IMR-90 (cell line): Measurements from ENCODE around the gene HSPB9. TPM values are rescaled to one million over a fixed set of nuclear protein-coding genes. Genes with fewer than 3 reads are reported as not detected.

Experiments used
- ATAC-seq: fragments of 200-7000 bp; cut with Tn5 transposase; 2 replicates; pipeline ENCODE4 v1.9.1; 2020; ENCODE audit warnings: low read depth, mild to moderate bottlenecking, moderate library complexity
- BruUV-seq: library from RNA; stranded (reverse); fragments of 400-500 nt; replicated peaks from 2 replicates; lab custom pipeline; 2021; lab: Mats Ljungman, UMichigan
- CTCF ChIA-PET: fragments of 300-600 bp; formaldehyde crosslinking; extraction: SDS; loops from one replicate; lab custom pipeline; 2021; ENCODE audit warnings: antibody characterized with exemption; lab: Yijun Ruan, JAX
- POLR2A ChIA-PET: fragments of 300-600 bp; sonication (Branson Sonifier 250); formaldehyde crosslinking; loops from one replicate; lab custom pipeline; 2022; ENCODE audit warnings: antibody characterized with exemption; ENCODE audit not compliant: unreplicated experiment; lab: Charles Lee
- DNase-seq: peaks from one replicate; pipeline ENCODE4 v3.0.0; 2013
- H2AFZ ChIP-seq: replicated peaks from 2 replicates; pipeline ENCODE3; 2013; ENCODE audit warnings: low read length, mild to moderate bottlenecking; ENCODE audit not compliant: poor library complexity
- H2AK5ac ChIP-seq: 2 replicates; pipeline ENCODE4 v1.6.1; 2013; ENCODE audit warnings: low read depth, low read length, inconsistent platforms
- H2AK9ac ChIP-seq: replicated peaks from 2 replicates; pipeline ENCODE3; 2013; ENCODE audit warnings: mild to moderate bottlenecking, low read depth, low read length, moderate library complexity; ENCODE audit not compliant: poor library complexity
- H2BK120ac ChIP-seq: 2 replicates; pipeline ENCODE4 v1.6.1; 2013; ENCODE audit warnings: low read depth, low read length, inconsistent platforms
- H2BK15ac ChIP-seq: 3 replicates; pipeline ENCODE4 v1.6.1; 2013; ENCODE audit warnings: low read depth, low read length, inconsistent platforms
- H2BK20ac ChIP-seq: 2 replicates; pipeline ENCODE4 v1.6.1; 2013; ENCODE audit warnings: low read depth, mild to moderate bottlenecking, inconsistent platforms, low read length, moderate library complexity
- H2BK5ac ChIP-seq: 2 replicates; pipeline ENCODE4 v1.6.1; 2013; ENCODE audit warnings: mild to moderate bottlenecking, low read depth, low read length, inconsistent platforms; ENCODE audit not compliant: poor library complexity, severe bottlenecking
- H3K14ac ChIP-seq: replicated peaks from 2 replicates; pipeline ENCODE4 v1.6.1; 2013; ENCODE audit warnings: low read depth, low read length, inconsistent platforms
- H3K18ac ChIP-seq: 2 replicates; pipeline ENCODE4 v1.6.1; 2013; ENCODE audit warnings: low read depth, low read length, control low read depth
- H3K23ac ChIP-seq: 2 replicates; pipeline ENCODE4 v1.6.1; 2013; ENCODE audit warnings: low read depth, low read length, inconsistent platforms
- H3K27ac ChIP-seq: 2 replicates; pipeline ENCODE4 v1.5.1; 2013; ENCODE audit warnings: mild to moderate bottlenecking, control low read depth, low read length; ENCODE audit not compliant: insufficient read depth
- H3K27me3 ChIP-seq: 2 replicates; pipeline ENCODE4 v1.6.1; 2013; ENCODE audit warnings: low read length; ENCODE audit not compliant: control insufficient read depth, insufficient read depth
- H3K36me3 ChIP-seq: 2 replicates; pipeline ENCODE4 v1.6.1; 2013; ENCODE audit warnings: low read length, mixed read lengths; ENCODE audit not compliant: control insufficient read depth, insufficient read depth
- H3K4ac ChIP-seq: 2 replicates; pipeline ENCODE4 v1.6.1; 2013; ENCODE audit warnings: low read depth, low read length, inconsistent platforms
- H3K4me1 ChIP-seq: 2 replicates; pipeline ENCODE4 v1.6.1; 2013; ENCODE audit warnings: low read length, mixed read lengths; ENCODE audit not compliant: control insufficient read depth, insufficient read depth
- H3K4me2 ChIP-seq: 2 replicates; pipeline ENCODE4 v1.6.1; 2013; ENCODE audit warnings: low read depth, mild to moderate bottlenecking, control low read depth, low read length, moderate library complexity
- H3K4me3 ChIP-seq: 2 replicates; pipeline ENCODE4 v1.5.1; 2013; ENCODE audit warnings: low read depth, mild to moderate bottlenecking, control low read depth, low read length, moderate library complexity; ENCODE audit not compliant: insufficient read depth
- H3K56ac ChIP-seq: 2 replicates; pipeline ENCODE4 v1.6.1; 2013; ENCODE audit warnings: low read length, inconsistent platforms; ENCODE audit not compliant: insufficient read depth; ENCODE audit errors: extremely low read depth
- H3K79me1 ChIP-seq, 2 experiments: 2 replicates each; pipeline ENCODE4 v1.6.1; 2013; ENCODE audit warnings: low read length in 2 of 2, inconsistent platforms in 1 of 2, low read depth in 1 of 2
- H3K9ac ChIP-seq: 2 replicates; pipeline ENCODE4 v1.6.1; 2013; ENCODE audit warnings: low read depth, low read length, control low read depth
- H3K9me1 ChIP-seq: 2 replicates; pipeline ENCODE4 v1.6.1; 2013; ENCODE audit warnings: low read length, inconsistent platforms; ENCODE audit not compliant: insufficient read depth
- H3K9me3 ChIP-seq: 2 replicates; pipeline ENCODE4 v1.6.1; 2013; ENCODE audit warnings: low read length; ENCODE audit not compliant: control insufficient read depth, insufficient read depth
- H4K20me1 ChIP-seq: 2 replicates; pipeline ENCODE4 v1.6.1; 2013; ENCODE audit warnings: low read length, inconsistent platforms; ENCODE audit not compliant: insufficient read depth
- H4K5ac ChIP-seq: 2 replicates; pipeline ENCODE4 v1.6.1; 2013; ENCODE audit warnings: mild to moderate bottlenecking, low read depth, low read length, control low read depth
- H4K8ac ChIP-seq, 2 experiments: 2 replicates each; pipeline ENCODE4 v1.6.1; 2013; ENCODE audit warnings: low read depth in 2 of 2, low read length in 2 of 2, control low read depth in 1 of 2, inconsistent platforms in 1 of 2
- H4K91ac ChIP-seq: 2 replicates; pipeline ENCODE4 v1.6.1; 2013; ENCODE audit warnings: low read depth, low read length, inconsistent platforms; ENCODE audit not compliant: insufficient read depth
- BHLHE40 ChIP-seq: fragments of 150-350 bp; IDR thresholded peaks from 2 replicates; pipeline ENCODE4 v1.6.1; 2016; ENCODE audit warnings: mild to moderate bottlenecking, low read depth, low read length
- CEBPB ChIP-seq: IDR thresholded peaks from 2 replicates; pipeline ENCODE4 v1.6.1; 2012; ENCODE audit warnings: low read depth, low read length, improper control_type of control experiment
- CHD1 ChIP-seq: IDR thresholded peaks from 2 replicates; pipeline ENCODE4 v1.6.1; 2012; ENCODE audit warnings: low read depth, low read length, improper control_type of control experiment
- FOS ChIP-seq: fragments of 150-350 bp; IDR thresholded peaks from 2 replicates; pipeline ENCODE4 v1.6.1; 2016; ENCODE audit warnings: low read depth, low read length
- MAFK ChIP-seq: IDR thresholded peaks from 2 replicates; pipeline ENCODE4 v1.6.1; 2012; ENCODE audit warnings: low read depth, low read length, improper control_type of control experiment
- MAZ ChIP-seq: IDR thresholded peaks from 2 replicates; pipeline ENCODE4 v1.6.1; 2012; ENCODE audit warnings: low read depth, mild to moderate bottlenecking, low read length, improper control_type of control experiment, moderate library complexity, borderline replicate concordance
- MXI1 ChIP-seq: IDR thresholded peaks from 2 replicates; pipeline ENCODE4 v1.6.1; 2012; ENCODE audit warnings: low read depth, mild to moderate bottlenecking, low read length, moderate library complexity, borderline replicate concordance
- NFE2L2 ChIP-seq: fragments of 150-350 bp; IDR thresholded peaks from 2 replicates; pipeline ENCODE4 v1.6.1; 2016; ENCODE audit warnings: low read depth, mild to moderate bottlenecking, low read length
- POLR2A ChIP-seq: IDR thresholded peaks from 2 replicates; pipeline ENCODE4 v1.6.1; 2012; ENCODE audit warnings: mild to moderate bottlenecking, low read depth, low read length
- RAD21 ChIP-seq: IDR thresholded peaks from 2 replicates; pipeline ENCODE4 v1.6.1; 2012; ENCODE audit warnings: low read length, improper control_type of control experiment
- RCOR1 ChIP-seq: IDR thresholded peaks from 2 replicates; pipeline ENCODE4 v1.6.1; 2012; ENCODE audit warnings: mild to moderate bottlenecking, low read length, improper control_type of control experiment; ENCODE audit not compliant: insufficient replicate concordance
- RFX5 ChIP-seq: IDR thresholded peaks from 2 replicates; pipeline ENCODE4 v1.8.0; 2012; ENCODE audit warnings: low read depth, mild to moderate bottlenecking, low read length, moderate library complexity
- SMC3 ChIP-seq: fragments of 150-350 bp; IDR thresholded peaks from 2 replicates; pipeline ENCODE4 v1.6.1; 2016; ENCODE audit warnings: low read depth, mild to moderate bottlenecking, antibody characterized with exemption, low read length, moderate library complexity
- USF2 ChIP-seq: fragments of 150-350 bp; IDR thresholded peaks from 2 replicates; pipeline ENCODE4 v1.6.1; 2017; ENCODE audit warnings: mild to moderate bottlenecking, antibody characterized with exemption, low read length, low read depth
- WGBS, 2 experiments: methylation state at CpG; one replicate each; pipeline versions ENCODE4 v1.1.5 to v1.1.7; 2013; ENCODE audit warnings: missing lambda C conversion rate in 2 of 2; ENCODE audit not compliant: insufficient read length in 1 of 2; ENCODE audit errors: extremely low coverage in 2 of 2; 5-methylcytosine and 5-hydroxymethylcytosine counted together
- dilution Hi-C: fragments of 300-500 bp; cut with HindIII; formaldehyde crosslinking; loops from one replicate; pipeline ENCODE4 v1.14.3; 2018; ENCODE audit warnings: low sequenced_read_pairs; ENCODE audit not compliant: unreplicated experiment
- in situ Hi-C: fragments of 300-500 bp; cut with MboI; formaldehyde crosslinking; loops from 3 replicates; pipeline ENCODE4 v1.14.3; 2019; ENCODE audit warnings: low sequenced_read_pairs, inconsistent platforms, mixed read lengths
- intact Hi-C: fragments of 100-400 bp; cut with micrococcal nuclease; formaldehyde crosslinking; loops from 2 replicates; pipeline ENCODE4 v1.10.0; 2022
- polyA plus RNA-seq, 3 experiments: library from polyadenylated mRNA; depleted of rRNA; stranded (reverse); fragments of >200 nt; gene quantifications; 2 replicates each; pipeline ENCODE4 v1.2.3, GENCODE V29; 2012; ENCODE audit warnings: low replicate concordance in 1 of 3
- total RNA-seq: library from RNA; depleted of rRNA; stranded (reverse); fragments of >200 nt; gene quantifications from 2 replicates; pipeline ENCODE4 v1.2.3, GENCODE V29; 2012
- TF ChIP-seq, protein P1 (sequence below): fragments of 150-350 bp; IDR thresholded peaks from 2 replicates; pipeline ENCODE4 v1.6.1; 2016; ENCODE audit warnings: low read depth, mild to moderate bottlenecking, low read length, moderate library complexity, borderline replicate concordance

HSPB9 gene
- total and polyA plus RNA-seq, 2 of the 4 experiments (the other 2 are of a cell fraction), result not detected

- Histone ChIP-seq H3K9me1 (no peaks in the 10 kb centered on the region), H3K56ac (no peak overlapping the region), H2BK15ac (no peak overlapping the region), H3K27me3 (peaks cover 68% of the 10 kb centered on the region), H3K4me2 (no peak overlapping the region), H4K91ac (no peak overlapping the region), H2AK5ac (no peak overlapping the region), H3K23ac (no peak overlapping the region), H3K4me1 (no peaks in the 10 kb centered on the region), H4K5ac (no peak overlapping the region), H2AK9ac (peak overlapping the region; percentile 55), H2BK20ac (no peak overlapping the region), H2BK5ac (no peak overlapping the region), H3K18ac (no peak overlapping the region), H3K4me3 (no peak overlapping the region), H3K27ac (no peak overlapping the region), H4K8ac (no peak overlapping the region), H3K36me3 (no peaks in the 10 kb centered on the region), H4K20me1 (no peaks in the 10 kb centered on the region), H3K79me1 (no peaks in the 10 kb centered on the region), H3K14ac (no peak overlapping the region), H2BK120ac (no peak overlapping the region), H3K4ac (no peak overlapping the region), H3K9ac (no peak overlapping the region), H3K9me3 (no peaks in the 10 kb centered on the region), H2AFZ (no peak overlapping the region)
- ATAC-seq (no peak), DNase-seq (no peak)
- in situ Hi-C loops, result no loop called here
- ChIA-PET POLR2A (no interaction called here), CTCF (interaction anchor here (1.7 kb wide), 1 partner anchor 10 kb away, joined by 4 read pairs; no protein-coding TSS in a partner anchor)
- no CpG with 5 or more reads among the region's 8 CpGs for WGBS, 2 experiments
- dilution Hi-C loops, result no loop called here
- intact Hi-C loops, result no loop called here
- no TSS peak for BruUV-seq
- no peak for TF ChIP-seq USF2
- TF ChIP-seq CEBPB, result no peak
- TF ChIP-seq, protein P1, sequence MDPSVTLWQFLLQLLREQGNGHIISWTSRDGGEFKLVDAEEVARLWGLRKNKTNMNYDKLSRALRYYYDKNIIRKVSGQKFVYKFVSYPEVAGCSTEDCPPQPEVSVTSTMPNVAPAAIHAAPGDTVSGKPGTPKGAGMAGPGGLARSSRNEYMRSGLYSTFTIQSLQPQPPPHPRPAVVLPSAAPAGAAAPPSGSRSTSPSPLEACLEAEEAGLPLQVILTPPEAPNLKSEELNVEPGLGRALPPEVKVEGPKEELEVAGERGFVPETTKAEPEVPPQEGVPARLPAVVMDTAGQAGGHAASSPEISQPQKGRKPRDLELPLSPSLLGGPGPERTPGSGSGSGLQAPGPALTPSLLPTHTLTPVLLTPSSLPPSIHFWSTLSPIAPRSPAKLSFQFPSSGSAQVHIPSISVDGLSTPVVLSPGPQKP, result no peak
- no peak for TF ChIP-seq NFE2L2
- TF ChIP-seq RFX5, result no peak
- TF ChIP-seq RCOR1, result no peak
- TF ChIP-seq RAD21, result no peak
- no peak for TF ChIP-seq CHD1
- TF ChIP-seq FOS, result no peak
- no peak for TF ChIP-seq BHLHE40
- TF ChIP-seq MXI1, result no peak
- no peak for TF ChIP-seq SMC3
- TF ChIP-seq POLR2A, result no peak
- TF ChIP-seq MAZ, result no peak
- TF ChIP-seq MAFK, result no peak
These were observed 31.4 kb upstream of the HSPB9 start for GRCh38 chr17:42090964-42091790.
